Muscle of leg (tissue), 11 donors: ENCODE measurements around the gene ANKRD55. TPM values are rescaled to one million over a fixed set of nuclear protein-coding genes. Genes with fewer than 3 reads are reported as not detected.
"Not testable (repeated sequence)": the region's sequence is repeated elsewhere in the genome, so short reads cannot be mapped to it uniquely, and the experiment has no call there.

ENCODE experiments used
- DNase-seq: peaks from one replicate; pipeline ENCODE4 v3.0.0; 2013
- H3K27ac ChIP-seq: one replicate; pipeline ENCODE4 v1.5.1; 2013; ENCODE audit warnings: mild to moderate bottlenecking, low read length, control low read depth
- H3K27me3 ChIP-seq: one replicate; pipeline ENCODE4 v1.6.1; 2013; ENCODE audit warnings: low read length; ENCODE audit not compliant: control insufficient read depth, insufficient read depth
- H3K36me3 ChIP-seq: one replicate; pipeline ENCODE4 v1.6.1; 2013; ENCODE audit warnings: low read length; ENCODE audit not compliant: control insufficient read depth, insufficient read depth
- H3K4me1 ChIP-seq: one replicate; pipeline ENCODE4 v1.6.1; 2013; ENCODE audit warnings: low read length; ENCODE audit not compliant: control insufficient read depth, insufficient read depth
- H3K4me3 ChIP-seq: one replicate; pipeline ENCODE4 v1.5.1; 2013; ENCODE audit warnings: low read length, control low read depth
- H3K9me3 ChIP-seq: replicated peaks from 2 replicates; pipeline ENCODE4 v1.6.1; 2013; ENCODE audit warnings: low read depth, low read length; ENCODE audit not compliant: control insufficient read depth
- WGBS: methylation state at CpG from one replicate; pipeline ENCODE4 v1.1.5; 2013; ENCODE audit warnings: missing lambda C conversion rate; ENCODE audit not compliant: insufficient coverage; 5-methylcytosine and 5-hydroxymethylcytosine counted together
- polyA plus RNA-seq, 8 donors: library from polyadenylated mRNA; unstranded; fragments of 120-200 nt; gene quantifications; one replicate each; pipeline versions ENCODE4 v1.2.1 to v1.2.3, GENCODE V29; 2013; ENCODE audit warnings: inconsistent platforms in 1 of 8, low replicate concordance in 1 of 8; ENCODE audit not compliant: insufficient read length in 8 of 8, insufficient read depth in 1 of 8
- total RNA-seq: library from RNA; stranded (reverse); fragments of 120-200 nt; gene quantifications from one replicate; pipeline ENCODE4 v1.2.4, GENCODE V29; 2013

ANKRD55 gene
- total and polyA plus RNA-seq, 9 donors: 0.19 to 1.0 (median 0.32) TPM; not detected in 1

- Histone ChIP-seq H3K4me3 (no peak overlapping the region), H3K9me3 (no peaks in the 10 kb centered on the region), H3K27me3 (no peaks in the 10 kb centered on the region), H3K36me3 (no peaks in the 10 kb centered on the region), H3K4me1 (peaks cover 7% of the 10 kb centered on the region), H3K27ac (no peak overlapping the region)
- 90% methylated on average over 2 of the region's 4 CpGs for WGBS
- no peak for DNase-seq
These were observed 72.2 kb downstream of the ANKRD55 start for GRCh38 chr5:56160723-56161438.

GRCh38 chr5:56159521-56159947 lies 73.6 kb downstream of the ANKRD55 start:
- DNase-seq: no peak
- peaks cover 6% of the 10 kb centered on the region for H3K4me1 ChIP-seq
- H3K27me3 ChIP-seq: no peaks in the 10 kb centered on the region
- H3K36me3 ChIP-seq: no peaks in the 10 kb centered on the region
- H3K9me3 ChIP-seq: no peaks in the 10 kb centered on the region
- H3K4me3 ChIP-seq: no peak overlapping the region
- no peak overlapping the region for H3K27ac ChIP-seq
- WGBS: 71% methylated on average over 3 of the region's 7 CpGs

GRCh38 chr5:56158331-56158960 lies 74.7 kb downstream of the ANKRD55 start:
- H3K36me3 ChIP-seq: no peaks in the 10 kb centered on the region
- WGBS: no CpG with 5 or more reads among the region's 4 CpGs
- H3K9me3 ChIP-seq: no peaks in the 10 kb centered on the region
- H3K4me1 ChIP-seq: no peaks in the 10 kb centered on the region
- H3K27ac ChIP-seq: no peak overlapping the region
- no peak overlapping the region for H3K4me3 ChIP-seq
- no peak for DNase-seq
- H3K27me3 ChIP-seq: no peaks in the 10 kb centered on the region

- 53% methylated on average over 2 of the region's 5 CpGs for WGBS
- H3K4me3 ChIP-seq, H3K9me3 ChIP-seq, H3K36me3 ChIP-seq, DNase-seq, H3K4me1 ChIP-seq, H3K27me3 ChIP-seq, H3K27ac ChIP-seq: not testable (repeated sequence)
These were observed 75.9 kb downstream of the ANKRD55 start for GRCh38 chr5:56157191-56157621.

GRCh38 chr5:56156585-56157190 lies 76.4 kb downstream of the ANKRD55 start:
- H3K9me3 ChIP-seq, H3K4me1 ChIP-seq, H3K4me3 ChIP-seq, DNase-seq, H3K27ac ChIP-seq, H3K36me3 ChIP-seq, H3K27me3 ChIP-seq: not testable (repeated sequence)
- WGBS: 65% methylated on average over 4 of the region's 6 CpGs

GRCh38 chr5:56155992-56156584 lies 77.0 kb downstream of the ANKRD55 start:
- H3K4me1 ChIP-seq: peaks cover 4% of the 10 kb centered on the region
- no peak overlapping the region for H3K27ac ChIP-seq
- no peak overlapping the region for H3K4me3 ChIP-seq
- no peaks in the 10 kb centered on the region for H3K9me3 ChIP-seq
- WGBS: 79% methylated on average over 2 of the region's 4 CpGs
- no peaks in the 10 kb centered on the region for H3K27me3 ChIP-seq
- peak; percentile 71 for DNase-seq
- no peaks in the 10 kb centered on the region for H3K36me3 ChIP-seq

GRCh38 chr5:56154732-56155484 lies 78.2 kb downstream of the ANKRD55 start:
- Histone ChIP-seq H3K27me3 (no peaks in the 10 kb centered on the region), H3K4me1 (peaks cover 4% of the 10 kb centered on the region), H3K36me3 (no peaks in the 10 kb centered on the region), H3K4me3 (no peak overlapping the region), H3K27ac (no peak overlapping the region), H3K9me3 (no peaks in the 10 kb centered on the region)
- WGBS: 68% methylated on average over 7 of the region's 9 CpGs
- DNase-seq: no peak

GRCh38 chr5:56152437-56152836 lies 80.7 kb downstream of the ANKRD55 start:
- Histone ChIP-seq H3K27ac (peak overlapping the region; percentile 26), H3K4me1 (peaks cover 4% of the 10 kb centered on the region)

GRCh38 chr5:56150756-56151155 lies 82.4 kb downstream of the ANKRD55 start:
- H3K4me3 ChIP-seq, H3K27me3 ChIP-seq, DNase-seq, H3K36me3 ChIP-seq, H3K27ac ChIP-seq, H3K9me3 ChIP-seq, H3K4me1 ChIP-seq: not testable (repeated sequence)
- no CpG with 5 or more reads among the region's 9 CpGs for WGBS

More at GRCh38 chr5:56152437-56152836, 80.7 kb downstream of the ANKRD55 start:
- H3K9me3 ChIP-seq: no peaks in the 10 kb centered on the region
- H3K36me3 ChIP-seq: no peaks in the 10 kb centered on the region
- no CpG with 5 or more reads among the region's 2 CpGs for WGBS
- no peak overlapping the region for H3K4me3 ChIP-seq
- H3K27me3 ChIP-seq: no peaks in the 10 kb centered on the region
- DNase-seq: no peak
